Calu3 (cell line): ENCODE results near the gene SOCS1. TPM values are rescaled to one million over a fixed set of nuclear protein-coding genes. Genes with fewer than 3 reads are reported as not detected.

Source experiments
- BruUV-seq: library from RNA; stranded (reverse); fragments of 400-500 nt; replicated peaks from 2 replicates; lab custom pipeline; 2021; lab: Mats Ljungman, UMichigan
- CTCF ChIA-PET: fragments of 300-600 bp; sonication (Branson Sonifier 250); formaldehyde crosslinking; loops from one replicate; lab custom pipeline; 2022; ENCODE audit warnings: antibody characterized with exemption; lab: Charles Lee
- DNase-seq: peaks from one replicate; pipeline ENCODE4 v3.0.0; 2022
- H3K27ac Mint-ChIP-seq: one replicate; pipeline ENCODE4 v1.8.0; 2022; ENCODE audit warnings: mixed read lengths; ENCODE audit not compliant: unreplicated experiment
- H3K27me3 Mint-ChIP-seq: one replicate; pipeline ENCODE4 v1.8.0; 2022; ENCODE audit warnings: mixed read lengths; ENCODE audit not compliant: unreplicated experiment
- H3K36me3 Mint-ChIP-seq: one replicate; pipeline ENCODE4 v1.8.0; 2022; ENCODE audit warnings: mild to moderate bottlenecking, moderate library complexity, mixed read lengths; ENCODE audit not compliant: insufficient read depth, unreplicated experiment
- H3K4me1 Mint-ChIP-seq: one replicate; pipeline ENCODE4 v1.8.0; 2022; ENCODE audit warnings: mild to moderate bottlenecking, low read depth, mixed read lengths; ENCODE audit not compliant: unreplicated experiment
- H3K4me3 Mint-ChIP-seq: one replicate; pipeline ENCODE4 v1.8.0; 2022; ENCODE audit warnings: mild to moderate bottlenecking, low read depth, moderate library complexity, mixed read lengths; ENCODE audit not compliant: unreplicated experiment
- H3K9me3 Mint-ChIP-seq: one replicate; pipeline ENCODE4 v1.8.0; 2022; ENCODE audit warnings: low read depth, mixed read lengths; ENCODE audit not compliant: unreplicated experiment
- CTCF ChIP-seq: fragments of 200-600 bp; IDR thresholded peaks from one replicate; pipeline ENCODE4 v1.8.0; 2022; ENCODE audit warnings: antibody characterized with exemption; ENCODE audit not compliant: unreplicated experiment
- intact Hi-C: fragments of 100-400 bp; cut with micrococcal nuclease; formaldehyde crosslinking; loops from one replicate; pipeline ENCODE4 v1.10.0; 2022; ENCODE audit not compliant: unreplicated experiment
- total RNA-seq: library from RNA; stranded (reverse); gene quantifications from 2 replicates; pipeline ENCODE4 v1.2.3, GENCODE V29; 2022

The SOCS1 gene
- total RNA-seq, 1 experiment from 2014 or later = 4.8 TPM

GRCh38 chr16:11254913-11255736 is 879 bp downstream of the SOCS1 start:
- H3K9me3 Mint-ChIP-seq = no peaks in the 10 kb centered on the region
- intact Hi-C loops = loop anchor here (5.0 to 10.0 kb wide), 6 partner anchors 42 to 263 kb away; no protein-coding TSS in a partner anchor
- peak overlapping the region; percentile 92 for H3K4me3 Mint-ChIP-seq
- no peaks in the 10 kb centered on the region for H3K27me3 Mint-ChIP-seq
- peaks cover 37% of the 10 kb centered on the region for H3K36me3 Mint-ChIP-seq
- no TSS peak for BruUV-seq
- peak; percentile 25 for DNase-seq
- H3K4me1 Mint-ChIP-seq = peaks cover 20% of the 10 kb centered on the region
- no peak for TF ChIP-seq CTCF
- peak overlapping the region; percentile 48 for H3K27ac Mint-ChIP-seq
- CTCF ChIA-PET = interaction anchor here (0.6 to 5.4 kb wide), 19 partner anchors 18 to 297 kb away, joined by 3 to 34 read pairs (median 5); partner anchors contain the start of gene PRM3

- H3K4me3 Mint-ChIP-seq = peak overlapping the region; percentile 92
- CTCF ChIA-PET = interaction anchor here (2.1 to 5.4 kb wide), 2 partner anchors 229 to 291 kb away, joined by 9 to 34 read pairs; no protein-coding TSS in a partner anchor
- no peaks in the 10 kb centered on the region for H3K27me3 Mint-ChIP-seq
- DNase-seq = no peak
- H3K36me3 Mint-ChIP-seq = peaks cover 37% of the 10 kb centered on the region
- H3K9me3 Mint-ChIP-seq = no peaks in the 10 kb centered on the region
- TSS peak; percentile 56 for BruUV-seq
- TF ChIP-seq CTCF = no peak
- intact Hi-C loops = loop anchor here (10.0 kb wide), 2 partner anchors 119 to 149 kb away; no protein-coding TSS in a partner anchor
- H3K27ac Mint-ChIP-seq = peak overlapping the region; percentile 48
- peaks cover 11% of the 10 kb centered on the region for H3K4me1 Mint-ChIP-seq
Measured at GRCh38 chr16:11253995-11254912, 1.8 kb downstream of the SOCS1 start.

GRCh38 chr16:11253009-11253994 is 2.7 kb downstream of the SOCS1 start:
- CTCF ChIA-PET = no interaction called here
- H3K9me3 Mint-ChIP-seq = no peaks in the 10 kb centered on the region
- peaks cover 8% of the 10 kb centered on the region for H3K4me1 Mint-ChIP-seq

More at GRCh38 chr16:11253009-11253994, 2.7 kb downstream of the SOCS1 start:
- Mint-ChIP-seq H3K27me3 (no peaks in the 10 kb centered on the region), H3K27ac (no peak overlapping the region), H3K36me3 (peaks cover 37% of the 10 kb centered on the region), H3K4me3 (no peak overlapping the region)
- no peak for TF ChIP-seq CTCF
- BruUV-seq = no TSS peak
- DNase-seq = no peak
- intact Hi-C loops = loop anchor here (10.0 kb wide), 2 partner anchors 119 to 149 kb away; no protein-coding TSS in a partner anchor
